ENCODE data around the gene MYRF.

DNA sequence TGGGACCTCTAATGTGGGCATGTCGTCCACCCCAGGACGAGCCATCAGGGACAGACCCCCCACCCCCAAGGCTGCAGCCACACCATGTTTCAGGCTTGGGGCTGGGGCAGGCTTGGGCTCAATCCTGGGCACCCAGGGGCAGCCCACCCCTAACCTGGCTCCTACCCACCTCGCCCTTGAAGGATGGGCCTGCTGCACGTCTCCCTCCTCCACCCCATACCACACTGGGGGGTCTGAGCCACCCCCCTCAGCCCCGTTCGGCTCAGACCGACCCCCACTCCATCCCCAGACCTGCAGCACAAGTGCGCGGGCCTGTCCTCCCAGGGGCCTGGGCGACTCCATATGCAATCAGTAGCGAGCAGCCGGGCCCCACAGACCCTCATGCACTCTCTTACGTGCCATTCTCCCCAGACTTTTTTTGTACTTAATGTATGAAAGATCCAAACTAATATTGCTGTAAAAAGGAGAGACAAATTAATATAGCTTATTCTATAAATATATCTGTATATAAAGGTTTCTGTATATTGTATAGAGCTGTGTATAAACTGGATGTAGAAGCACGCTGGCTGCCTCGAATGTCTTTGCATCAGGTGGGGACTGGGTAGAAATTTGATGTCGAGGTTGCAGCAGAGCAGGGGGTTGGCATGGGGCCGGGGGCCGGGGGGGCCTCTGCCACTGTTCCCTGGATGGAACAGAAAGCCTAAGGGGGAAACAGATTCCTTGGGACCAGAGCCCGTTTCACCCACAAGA is 5.8 kb upstream of the MYRF start:
- TF ChIP-seq, protein P1, sequence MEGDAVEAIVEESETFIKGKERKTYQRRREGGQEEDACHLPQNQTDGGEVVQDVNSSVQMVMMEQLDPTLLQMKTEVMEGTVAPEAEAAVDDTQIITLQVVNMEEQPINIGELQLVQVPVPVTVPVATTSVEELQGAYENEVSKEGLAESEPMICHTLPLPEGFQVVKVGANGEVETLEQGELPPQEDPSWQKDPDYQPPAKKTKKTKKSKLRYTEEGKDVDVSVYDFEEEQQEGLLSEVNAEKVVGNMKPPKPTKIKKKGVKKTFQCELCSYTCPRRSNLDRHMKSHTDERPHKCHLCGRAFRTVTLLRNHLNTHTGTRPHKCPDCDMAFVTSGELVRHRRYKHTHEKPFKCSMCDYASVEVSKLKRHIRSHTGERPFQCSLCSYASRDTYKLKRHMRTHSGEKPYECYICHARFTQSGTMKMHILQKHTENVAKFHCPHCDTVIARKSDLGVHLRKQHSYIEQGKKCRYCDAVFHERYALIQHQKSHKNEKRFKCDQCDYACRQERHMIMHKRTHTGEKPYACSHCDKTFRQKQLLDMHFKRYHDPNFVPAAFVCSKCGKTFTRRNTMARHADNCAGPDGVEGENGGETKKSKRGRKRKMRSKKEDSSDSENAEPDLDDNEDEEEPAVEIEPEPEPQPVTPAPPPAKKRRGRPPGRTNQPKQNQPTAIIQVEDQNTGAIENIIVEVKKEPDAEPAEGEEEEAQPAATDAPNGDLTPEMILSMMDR (tag by site-specific recombination; IDR thresholded peaks at IDR 0.05): no peak
- no peak for TF ChIP-seq YY1 (tag by site-specific recombination; IDR thresholded peaks at IDR 0.05)
- no peak for TF ChIP-seq BCL11A (tag by site-specific recombination; IDR thresholded peaks at IDR 0.05; ENCODE audit: low read depth)
- TF ChIP-seq ZSCAN30 (tag by site-specific recombination; IDR thresholded peaks at IDR 0.05): no peak
- no peak for TF ChIP-seq ZNF157 (tag by site-specific recombination; IDR thresholded peaks at IDR 0.05)
- TF ChIP-seq ZFP69B (tag by site-specific recombination; IDR thresholded peaks at IDR 0.05): no peak
- no peak for TF ChIP-seq ZNF24 (tag by site-specific recombination; IDR thresholded peaks at IDR 0.05)
- no peak for TF ChIP-seq GLIS1 (tag by site-specific recombination; IDR thresholded peaks at IDR 0.05)
- TF ChIP-seq, protein P2, sequence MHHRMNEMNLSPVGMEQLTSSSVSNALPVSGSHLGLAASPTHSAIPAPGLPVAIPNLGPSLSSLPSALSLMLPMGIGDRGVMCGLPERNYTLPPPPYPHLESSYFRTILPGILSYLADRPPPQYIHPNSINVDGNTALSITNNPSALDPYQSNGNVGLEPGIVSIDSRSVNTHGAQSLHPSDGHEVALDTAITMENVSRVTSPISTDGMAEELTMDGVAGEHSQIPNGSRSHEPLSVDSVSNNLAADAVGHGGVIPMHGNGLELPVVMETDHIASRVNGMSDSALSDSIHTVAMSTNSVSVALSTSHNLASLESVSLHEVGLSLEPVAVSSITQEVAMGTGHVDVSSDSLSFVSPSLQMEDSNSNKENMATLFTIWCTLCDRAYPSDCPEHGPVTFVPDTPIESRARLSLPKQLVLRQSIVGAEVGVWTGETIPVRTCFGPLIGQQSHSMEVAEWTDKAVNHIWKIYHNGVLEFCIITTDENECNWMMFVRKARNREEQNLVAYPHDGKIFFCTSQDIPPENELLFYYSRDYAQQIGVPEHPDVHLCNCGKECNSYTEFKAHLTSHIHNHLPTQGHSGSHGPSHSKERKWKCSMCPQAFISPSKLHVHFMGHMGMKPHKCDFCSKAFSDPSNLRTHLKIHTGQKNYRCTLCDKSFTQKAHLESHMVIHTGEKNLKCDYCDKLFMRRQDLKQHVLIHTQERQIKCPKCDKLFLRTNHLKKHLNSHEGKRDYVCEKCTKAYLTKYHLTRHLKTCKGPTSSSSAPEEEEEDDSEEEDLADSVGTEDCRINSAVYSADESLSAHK (tag by site-specific recombination; IDR thresholded peaks at IDR 0.05): no peak
- TF ChIP-seq, protein P3, sequence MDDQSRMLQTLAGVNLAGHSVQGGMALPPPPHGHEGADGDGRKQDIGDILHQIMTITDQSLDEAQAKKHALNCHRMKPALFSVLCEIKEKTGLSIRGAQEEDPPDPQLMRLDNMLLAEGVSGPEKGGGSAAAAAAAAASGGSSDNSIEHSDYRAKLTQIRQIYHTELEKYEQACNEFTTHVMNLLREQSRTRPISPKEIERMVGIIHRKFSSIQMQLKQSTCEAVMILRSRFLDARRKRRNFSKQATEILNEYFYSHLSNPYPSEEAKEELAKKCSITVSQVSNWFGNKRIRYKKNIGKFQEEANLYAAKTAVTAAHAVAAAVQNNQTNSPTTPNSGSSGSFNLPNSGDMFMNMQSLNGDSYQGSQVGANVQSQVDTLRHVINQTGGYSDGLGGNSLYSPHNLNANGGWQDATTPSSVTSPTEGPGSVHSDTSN (CRISPR knock-in tag; IDR thresholded peaks at IDR 0.05): no peak
- TF ChIP-seq ZNF707 (tag by site-specific recombination; IDR thresholded peaks at IDR 0.05): no peak
- no peak for TF ChIP-seq ZNF549 (tag by site-specific recombination; IDR thresholded peaks at IDR 0.05)
